HG02678 (cell line): ENCODE data around the gene MDM1.

ENCODE experiments used
- ATAC-seq: cut with Tn5 transposase; IDR thresholded peaks from one replicate; pipeline ENCODE4 v1.9.1; 2021; ENCODE audit warnings: mild to moderate bottlenecking, moderate library complexity; ENCODE audit not compliant: unreplicated experiment

The MDM1 gene

GRCh38 chr12:68281322-68282077 lies 50.7 kb downstream of the MDM1 start:
- ATAC-seq = no peak

- ATAC-seq = no peak
Measured at GRCh38 chr12:68280240-68280639, 51.9 kb downstream of the MDM1 start.

DNA sequence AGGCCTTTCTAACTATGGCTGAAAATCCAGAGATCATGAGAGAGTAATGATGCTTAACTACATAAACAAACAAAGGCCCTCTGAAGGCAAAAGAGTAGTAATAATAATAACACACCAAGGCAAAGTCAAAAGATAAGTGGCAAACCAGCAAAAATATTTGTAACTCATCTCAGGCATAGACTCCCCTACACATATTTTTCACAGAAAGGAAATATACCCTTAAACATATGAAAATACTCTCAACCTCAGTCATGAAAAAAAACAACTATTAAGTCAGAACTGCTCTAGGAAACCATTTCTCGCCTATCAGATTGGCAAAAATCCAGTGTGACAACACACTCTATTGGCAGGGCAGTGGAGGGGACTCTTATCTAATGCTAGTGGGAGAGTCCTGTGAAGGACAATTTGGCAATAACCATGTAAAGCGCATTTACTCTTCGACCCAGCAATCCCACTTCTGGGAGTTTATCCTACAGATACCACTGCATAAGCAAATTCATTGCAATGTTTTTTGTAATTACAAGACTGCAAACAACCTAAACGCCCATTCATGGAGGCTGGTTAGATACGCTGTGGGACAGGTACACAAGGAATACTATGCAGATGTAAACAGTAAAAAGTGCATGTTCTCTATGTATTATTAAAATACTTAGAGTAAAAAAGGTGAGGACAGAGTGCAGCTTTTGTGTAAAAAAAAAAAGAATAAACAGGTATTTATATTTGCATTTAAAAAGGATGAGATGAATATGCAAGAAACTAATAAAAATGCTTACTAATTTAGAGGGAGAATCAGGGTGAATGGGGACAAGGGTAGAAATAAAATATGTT lies 52.7 kb downstream of the MDM1 start:
- ATAC-seq = no peak

DNA sequence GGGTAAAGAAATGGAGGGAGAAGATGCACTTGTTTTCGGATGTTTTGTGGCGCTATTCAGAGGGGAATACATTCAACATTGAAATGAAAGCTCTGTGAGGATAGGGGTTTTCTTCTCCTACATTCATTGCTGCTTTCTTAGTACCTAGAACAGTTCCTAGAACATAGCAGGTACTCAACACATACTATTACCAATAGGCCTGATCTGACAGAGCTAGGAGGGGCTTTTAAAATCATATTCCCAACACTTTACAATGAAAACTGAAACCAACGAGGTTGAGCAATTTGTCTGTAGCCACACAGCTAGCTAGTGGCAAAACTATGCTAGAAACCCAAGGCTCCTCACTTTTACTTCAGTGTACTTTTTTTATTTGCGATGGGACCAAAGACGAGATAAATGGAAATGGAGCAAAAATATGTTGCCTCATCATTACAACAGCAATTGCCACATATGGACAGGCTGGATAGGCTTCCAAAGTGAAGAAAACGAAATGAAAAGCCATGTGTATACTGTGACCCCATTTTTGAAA lies 55.7 kb downstream of the MDM1 start:
- ATAC-seq = no peak

DNA sequence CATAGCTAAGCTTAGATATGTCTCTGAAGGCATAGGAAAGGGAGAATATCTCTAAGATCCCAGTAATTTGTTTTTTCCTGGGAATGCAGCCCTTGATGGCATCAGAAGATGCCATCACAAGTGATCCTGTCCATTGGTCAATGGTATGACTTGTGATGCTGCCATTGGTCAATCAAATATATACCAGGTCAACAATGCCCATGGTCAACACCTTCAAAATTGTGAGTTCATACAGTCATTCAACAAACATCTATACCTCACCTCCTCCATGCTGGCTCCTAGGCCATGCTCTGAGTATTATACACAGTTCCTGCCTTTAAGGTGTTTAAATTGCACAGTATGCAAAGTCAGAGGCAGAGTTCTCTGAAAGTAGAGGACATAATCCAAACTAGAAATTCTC lies 59.4 kb downstream of the MDM1 start:
- no peak for ATAC-seq

GRCh38 chr12:68271346-68271745 lies 60.8 kb downstream of the MDM1 start:
- ATAC-seq = no peak

GRCh38 chr12:68270358-68270757 lies 61.8 kb downstream of the MDM1 start:
- no peak for ATAC-seq

DNA sequence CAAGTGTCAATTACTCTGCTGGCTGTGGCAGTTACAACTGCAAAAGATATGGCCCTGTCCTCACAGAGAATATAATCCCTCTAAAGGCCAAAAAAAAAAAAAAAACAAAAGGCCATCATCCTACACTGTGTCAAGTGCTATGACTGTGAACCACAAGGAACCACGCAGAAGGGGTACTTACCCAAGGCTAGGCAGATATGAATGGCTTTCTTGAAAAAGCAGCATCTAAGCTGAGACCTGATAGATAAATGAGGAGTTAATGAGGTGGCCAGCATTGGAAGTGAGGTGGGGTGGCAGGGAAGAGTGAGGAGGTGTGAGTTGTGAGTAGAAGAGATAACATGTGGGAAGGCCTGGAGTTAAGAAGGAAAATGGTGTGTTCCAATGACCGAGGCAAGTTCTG lies 62.4 kb downstream of the MDM1 start:
- no peak for ATAC-seq

DNA sequence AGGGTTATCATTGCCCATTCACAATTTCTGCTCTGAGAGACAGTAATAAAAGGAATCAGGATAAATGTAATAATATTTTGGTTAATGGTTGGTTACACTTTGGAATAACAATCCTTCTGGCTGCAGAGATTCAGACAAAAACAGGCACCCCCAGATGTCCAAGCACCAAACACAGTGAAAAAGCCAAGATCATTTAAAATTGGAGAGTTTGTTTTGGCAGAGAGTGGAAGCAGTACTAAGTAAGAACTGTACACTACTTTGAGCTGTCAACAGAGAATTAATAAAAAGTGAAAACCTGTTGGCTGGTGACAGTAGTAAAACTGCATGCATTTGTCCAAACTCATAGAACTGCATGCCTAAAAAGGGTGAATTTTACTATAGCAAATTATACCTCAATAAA lies 63.2 kb downstream of the MDM1 start:
- ATAC-seq = no peak

DNA sequence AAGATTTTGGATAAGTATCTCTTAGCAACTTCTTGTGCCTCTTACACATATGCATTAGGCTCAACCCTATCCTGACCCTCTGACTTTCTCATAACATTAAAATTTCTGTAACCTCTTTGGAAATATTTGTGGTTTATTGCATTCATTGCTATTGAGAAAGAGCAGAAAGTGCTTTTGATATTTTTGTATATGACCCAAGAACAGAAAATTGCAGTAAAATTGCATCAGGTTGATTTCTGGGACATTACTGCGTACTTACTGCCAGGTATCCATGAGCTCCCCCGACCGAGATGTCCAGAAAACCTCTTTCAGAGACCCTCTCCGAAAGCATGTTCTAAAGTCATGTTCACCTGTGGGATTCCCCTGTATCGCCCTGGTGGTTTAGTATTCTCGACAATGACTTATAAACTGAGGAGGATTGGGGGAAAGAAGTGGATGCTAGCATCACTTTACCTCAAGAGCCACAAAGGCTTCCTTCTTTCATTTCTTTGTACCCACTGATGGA lies 64.2 kb downstream of the MDM1 start:
- no peak for ATAC-seq

DNA sequence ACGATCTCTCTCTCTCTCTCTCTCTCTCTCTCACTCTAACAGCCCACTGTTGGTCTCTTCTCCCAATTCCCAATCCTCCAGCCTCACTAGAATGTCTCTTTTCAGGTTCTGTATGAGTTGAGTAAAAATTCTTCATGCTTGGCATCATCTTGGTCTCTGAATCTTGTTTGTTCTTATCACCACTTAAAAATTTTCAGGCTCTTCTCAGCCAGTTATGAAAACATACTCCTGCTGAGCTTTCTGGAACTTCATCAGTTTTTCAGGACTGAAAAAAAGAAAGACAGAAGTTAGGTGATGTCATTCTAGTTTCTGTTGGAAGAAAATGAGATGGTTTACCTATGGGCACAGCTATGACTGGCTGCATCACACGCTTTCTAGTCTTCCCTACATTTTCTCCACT lies 67.3 kb downstream of the MDM1 start:
- ATAC-seq = no peak

- no peak for ATAC-seq
Measured at GRCh38 chr12:68264158-68264855, 67.9 kb downstream of the MDM1 start.

- ATAC-seq = no peak
Measured at GRCh38 chr12:68263366-68263765, 68.8 kb downstream of the MDM1 start.

DNA sequence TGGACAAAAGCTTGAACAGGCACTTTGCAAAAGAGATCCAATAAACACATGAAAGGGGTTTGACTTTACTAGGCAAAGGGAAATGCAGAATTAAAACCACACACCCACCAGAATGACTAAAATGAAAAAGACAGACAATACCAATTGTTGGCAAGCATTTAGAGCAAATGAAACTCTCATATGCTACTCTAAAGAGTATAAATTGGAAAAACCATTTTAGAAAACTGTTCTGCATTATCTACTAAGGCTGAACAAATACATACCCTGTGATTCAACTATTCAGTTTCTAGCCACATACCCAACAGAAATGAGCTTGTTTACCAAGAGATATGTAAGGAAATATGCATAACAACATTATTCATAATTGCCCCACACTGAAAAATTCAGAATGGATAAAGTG lies 70.3 kb downstream of the MDM1 start:
- ATAC-seq = no peak

DNA sequence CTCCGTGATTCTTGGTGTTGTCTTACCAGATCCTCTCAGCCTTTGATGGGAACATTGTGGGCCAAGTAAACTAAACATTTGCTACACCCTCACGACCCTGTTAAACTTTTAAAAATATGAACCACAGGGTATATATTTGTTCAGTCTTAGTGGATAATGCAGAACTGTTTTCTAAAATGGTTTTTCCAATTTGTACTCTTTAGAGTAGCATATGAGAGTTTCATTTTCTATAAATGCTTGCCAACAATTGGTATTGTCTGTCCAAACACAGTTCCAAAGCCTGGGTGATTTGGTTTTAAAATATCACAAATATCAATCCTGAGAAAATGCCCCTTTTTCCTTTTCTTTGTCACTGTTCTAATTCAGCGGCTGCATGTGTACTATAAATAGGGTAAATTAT lies 72.0 kb downstream of the MDM1 start:
- ATAC-seq = no peak

DNA sequence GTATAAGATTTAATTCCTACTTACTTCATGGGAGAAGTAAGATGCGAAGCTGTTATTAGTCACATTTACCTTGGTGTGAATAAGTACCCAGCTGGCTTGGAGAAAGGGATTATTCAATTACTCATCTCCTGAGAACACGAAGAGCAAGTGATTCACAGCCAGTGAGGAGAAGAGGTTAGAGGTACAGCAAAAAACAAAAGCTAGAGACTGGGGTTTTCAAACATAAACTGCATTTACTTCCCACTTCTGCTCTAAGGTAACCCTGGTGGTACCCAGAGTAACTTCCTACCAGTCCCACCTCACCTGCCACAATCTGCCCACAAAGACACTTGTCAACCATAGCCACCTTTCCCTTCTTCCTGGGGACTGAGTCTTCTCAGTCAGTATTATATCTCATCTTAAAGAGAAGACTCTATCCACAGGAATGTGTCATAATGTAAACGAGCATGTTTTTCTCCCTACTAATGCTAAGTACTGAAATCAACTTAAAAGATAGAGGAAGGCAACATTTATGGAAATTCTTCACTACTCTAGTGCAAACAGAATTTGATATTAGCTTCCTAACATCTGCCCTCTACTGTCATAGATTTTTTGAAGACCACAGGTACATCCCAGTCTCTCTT lies 72.7 kb downstream of the MDM1 start:
- no peak for ATAC-seq

DNA sequence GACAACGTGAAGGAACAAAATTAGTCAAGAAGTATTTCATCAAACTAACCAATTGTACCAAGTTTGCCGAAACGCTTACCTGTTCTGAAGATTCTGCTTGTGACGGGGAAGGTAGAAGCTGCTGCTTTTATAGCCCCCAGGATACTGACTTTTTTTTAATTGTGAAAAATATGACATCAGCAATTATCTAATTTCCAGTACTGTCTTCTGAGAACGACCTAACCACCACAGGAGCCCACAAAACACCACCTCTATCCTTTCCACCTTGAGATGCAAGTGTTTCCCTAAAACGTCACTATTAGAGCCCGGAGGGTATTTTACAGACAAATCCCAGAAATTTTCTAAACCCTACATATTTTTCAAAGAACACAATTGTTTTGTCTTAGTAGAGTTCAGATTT lies 78.7 kb downstream of the MDM1 start, which contains the start of gene IL22:
Gene IL22 (minus strand): TSS at position 101 of the 400 bp plus-strand sequence. CDS start 156 bp downstream, outside the sequence.
- no peak for ATAC-seq

DNA sequence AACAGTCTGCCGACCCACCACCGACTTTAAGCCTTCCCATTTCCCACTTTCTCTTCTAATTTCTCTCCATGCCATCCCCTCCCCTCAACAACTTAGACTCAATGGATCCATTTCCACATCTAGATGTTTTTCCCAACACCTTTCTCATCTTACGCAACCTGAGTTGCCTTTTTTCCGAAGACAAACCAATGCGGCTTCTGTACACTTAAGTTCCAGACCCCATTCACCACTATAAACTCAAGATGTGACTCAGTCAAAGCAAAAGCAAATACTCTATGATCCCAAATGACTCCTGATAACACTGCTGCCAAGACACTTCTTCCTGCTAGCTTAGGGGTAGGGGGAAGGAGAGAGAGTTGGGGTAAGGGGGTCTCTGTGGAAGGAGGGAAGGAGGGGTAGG lies 80.1 kb downstream of the MDM1 start:
- no peak for ATAC-seq

GRCh38 chr12:68250454-68250853 lies 81.7 kb downstream of the MDM1 start:
- no peak for ATAC-seq

- ATAC-seq = no peak
Measured at GRCh38 chr12:68247785-68248184, 84.4 kb downstream of the MDM1 start.

- ATAC-seq = no peak
Measured at GRCh38 chr12:68246350-68246749, 85.8 kb downstream of the MDM1 start.
